HG02884 (cell line): ENCODE results near the gene TGFB2.

Source experiments
- ATAC-seq: cut with Tn5 transposase; IDR thresholded peaks from one replicate; pipeline ENCODE4 v1.9.1; 2021; ENCODE audit warnings: mild to moderate bottlenecking, moderate library complexity; ENCODE audit not compliant: unreplicated experiment

TGFB2 gene

GRCh38 chr1:218357893-218358232, 12.7 kb downstream of the TGFB2 start:
- no peak for ATAC-seq

GRCh38 chr1:218361298-218362065, 16.3 kb downstream of the TGFB2 start:
- no peak for ATAC-seq

GRCh38 chr1:218362418-218363076, 17.4 kb downstream of the TGFB2 start:
- no peak for ATAC-seq

DNA sequence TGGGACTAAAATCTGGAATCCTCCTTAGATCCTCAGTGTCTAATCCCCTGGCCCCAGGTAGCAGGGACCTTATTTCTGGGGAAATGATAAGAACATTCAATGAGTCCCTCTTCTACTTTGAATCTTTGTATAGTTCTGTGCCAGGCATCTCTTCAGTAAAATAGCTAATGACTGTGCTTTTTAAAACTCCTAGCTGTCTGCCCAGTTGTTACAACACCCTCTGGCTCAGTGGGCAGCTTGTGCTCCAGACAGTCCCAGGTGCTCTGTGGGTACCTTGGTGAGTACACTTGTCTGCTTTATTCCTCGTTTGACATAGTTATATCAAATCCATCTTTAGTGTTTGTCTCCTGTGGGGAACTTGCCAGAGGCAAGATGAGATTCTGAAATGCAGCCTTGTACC, 18.0 kb downstream of the TGFB2 start:
- ATAC-seq: no peak

DNA sequence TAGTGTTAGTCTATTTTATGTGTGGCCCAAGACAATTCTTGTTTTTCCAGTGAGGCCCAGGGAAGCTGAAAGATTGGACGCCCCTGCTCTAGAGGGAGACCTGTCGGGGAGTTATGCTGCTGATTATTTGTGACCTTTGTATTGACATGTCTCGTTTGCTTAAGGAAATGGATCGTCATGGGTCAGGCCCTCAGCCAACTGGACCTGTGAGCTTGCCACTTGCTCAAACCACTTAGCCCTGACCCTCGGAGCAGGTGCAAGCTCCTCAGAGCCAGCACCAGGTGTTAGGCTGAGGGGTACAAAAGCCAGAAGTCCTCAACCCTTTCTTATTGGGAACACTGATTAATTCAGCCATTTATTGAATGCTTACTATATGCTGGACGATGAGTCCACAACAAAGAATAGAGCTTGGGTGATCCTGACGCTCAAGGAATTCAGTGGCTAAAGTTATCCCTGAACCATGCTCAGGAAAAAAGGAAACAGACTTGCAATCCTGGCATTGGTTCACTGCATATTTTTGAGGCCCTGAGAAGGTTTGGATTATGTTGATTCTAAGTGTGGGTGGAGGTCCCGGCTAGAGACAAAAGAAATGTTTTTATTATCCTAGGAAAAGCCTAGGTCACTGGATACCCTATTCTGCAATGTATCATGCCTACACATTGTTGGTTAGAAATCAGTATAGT, 19.0 kb downstream of the TGFB2 start:
- ATAC-seq: no peak

DNA sequence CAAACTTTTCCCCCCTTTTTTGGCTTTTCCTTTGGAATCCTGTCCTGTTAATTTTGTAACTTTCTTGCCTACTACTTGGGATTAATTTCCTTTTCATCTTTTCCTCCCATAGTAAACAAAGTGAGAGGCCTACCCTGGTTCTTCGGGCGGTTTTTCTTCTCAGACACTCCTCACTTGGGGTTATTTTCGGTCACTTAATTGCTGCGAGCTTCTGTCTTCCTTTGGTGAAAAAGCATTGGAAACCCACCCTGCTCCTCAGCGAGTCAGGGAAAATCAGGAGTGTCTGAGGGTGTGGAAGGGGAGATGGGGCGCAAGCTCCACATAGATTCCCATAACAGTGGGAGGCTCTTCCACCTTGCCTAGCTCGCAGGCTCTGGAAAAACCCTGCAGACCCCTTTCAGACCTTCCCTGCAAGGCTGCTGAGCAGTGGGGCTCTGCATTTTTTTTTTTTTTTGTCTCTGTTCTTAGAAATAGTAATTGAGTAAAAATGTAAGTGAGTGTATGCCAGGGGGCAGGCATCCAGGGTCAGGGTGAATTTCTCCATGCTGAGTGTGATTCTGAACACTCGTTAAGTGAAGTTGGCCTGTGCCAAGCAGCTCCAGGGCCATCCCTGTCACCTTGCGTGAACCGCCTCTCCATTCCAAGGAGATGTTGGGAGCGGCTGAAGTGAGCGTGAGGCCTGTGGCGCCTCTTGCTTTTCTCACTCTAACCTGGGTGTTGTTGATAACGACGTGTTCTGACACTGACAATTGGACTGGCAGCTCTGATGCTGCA, 20.3 kb downstream of the TGFB2 start:
- no peak for ATAC-seq

DNA sequence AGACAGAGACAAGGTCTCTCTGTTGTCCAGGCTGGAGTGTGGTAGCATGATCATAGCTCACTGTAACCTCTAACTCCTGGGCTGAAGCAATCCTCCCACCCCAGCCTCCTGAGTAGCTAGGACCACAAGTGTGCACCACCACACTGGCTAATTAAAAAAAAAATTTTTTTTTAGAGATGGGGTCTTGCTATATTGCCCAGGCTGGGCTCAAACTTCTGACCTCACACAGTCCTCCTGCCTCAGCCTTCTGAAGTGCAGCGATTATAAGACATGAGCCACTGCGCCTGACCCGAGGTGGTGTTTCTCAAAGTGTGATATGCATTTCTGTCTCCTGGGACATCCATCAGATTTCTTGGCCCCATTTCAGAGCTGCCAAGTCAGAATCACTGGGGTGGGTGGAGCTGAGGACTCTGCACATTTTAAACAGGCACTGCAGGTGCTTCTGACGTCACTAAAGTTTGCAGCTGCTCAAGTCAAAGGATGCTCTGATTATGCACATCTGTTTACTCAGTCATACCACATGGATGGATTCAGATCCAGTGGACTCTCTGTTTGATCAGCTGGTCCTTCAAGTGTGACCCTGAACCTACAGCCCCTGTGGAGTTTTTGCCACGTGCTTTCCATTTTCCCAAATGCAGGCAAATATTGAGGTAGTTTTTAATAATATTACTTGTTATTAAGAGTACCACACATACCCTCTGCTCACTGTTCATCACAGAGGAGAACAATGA, 21.4 kb downstream of the TGFB2 start:
- ATAC-seq: no peak

GRCh38 chr1:218367118-218367517, 22.0 kb downstream of the TGFB2 start:
- ATAC-seq: no peak

- ATAC-seq: no peak
These were observed 23.6 kb downstream of the TGFB2 start for GRCh38 chr1:218368686-218369085.

GRCh38 chr1:218369688-218370511, 24.8 kb downstream of the TGFB2 start:
- ATAC-seq: no peak

DNA sequence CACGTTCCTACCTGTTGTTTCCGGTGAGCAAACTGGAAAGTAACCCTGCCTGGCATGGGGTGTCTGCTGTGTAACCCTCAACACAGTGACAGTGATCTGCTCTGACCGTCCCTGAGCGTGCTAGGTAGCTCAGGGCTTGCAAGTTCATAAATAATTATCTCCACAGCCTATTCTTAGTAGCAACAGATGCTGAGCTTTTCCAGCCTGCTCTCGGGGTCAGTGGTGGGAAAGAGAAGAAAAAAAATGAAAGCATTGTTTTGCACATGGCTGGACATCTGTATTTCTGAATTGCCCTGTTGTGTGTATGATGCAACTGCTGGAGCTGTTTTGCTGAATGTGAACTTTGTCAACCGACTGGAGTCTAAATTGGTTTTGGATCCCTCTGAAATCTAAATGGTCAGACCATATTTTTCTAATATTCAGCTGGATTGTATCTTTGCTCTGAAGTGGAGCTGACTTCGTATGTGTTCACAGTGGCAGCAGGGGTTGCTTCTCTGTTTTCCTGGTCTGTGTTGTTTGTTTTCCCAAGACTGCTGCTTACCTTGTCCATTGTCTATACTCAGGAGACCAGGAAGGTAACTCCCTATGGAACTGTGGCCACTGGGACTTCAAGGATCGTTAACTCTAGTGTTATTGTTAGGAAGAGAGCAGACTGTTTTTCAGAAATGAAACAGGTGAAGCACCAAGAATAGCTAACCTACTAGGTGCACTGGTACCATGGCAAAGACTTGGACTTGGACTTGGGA, 27.0 kb downstream of the TGFB2 start:
- no peak for ATAC-seq

GRCh38 chr1:218374401-218375353, 29.5 kb downstream of the TGFB2 start:
- ATAC-seq: no peak

- ATAC-seq: no peak
These were observed 31.6 kb downstream of the TGFB2 start for GRCh38 chr1:218376722-218377121.

DNA sequence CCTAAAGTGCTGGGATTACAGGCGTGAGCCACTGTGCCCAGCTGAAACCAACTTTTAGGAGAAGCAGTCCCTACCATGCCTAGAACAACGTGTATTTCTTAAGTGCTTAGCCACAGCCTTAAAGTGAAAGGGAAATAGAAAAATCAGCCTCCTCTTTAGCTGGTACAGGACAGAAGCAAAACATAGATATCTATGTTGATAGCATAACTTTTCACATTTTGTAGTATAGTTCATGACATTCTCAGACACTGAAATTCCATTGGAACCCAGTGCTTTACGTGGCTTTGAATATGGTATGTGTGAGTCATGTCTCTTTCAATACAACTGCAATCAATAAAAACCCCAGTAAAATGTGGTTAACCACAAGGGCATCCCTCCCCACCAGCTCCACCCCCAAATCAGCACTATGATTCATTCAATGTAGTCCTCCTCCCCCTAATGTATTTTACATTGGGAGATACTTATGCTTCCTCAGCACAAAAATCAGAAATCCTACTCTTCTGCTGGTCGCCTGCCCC, 32.1 kb downstream of the TGFB2 start:
- ATAC-seq: peak; percentile 88

GRCh38 chr1:218380125-218380977, 35.2 kb downstream of the TGFB2 start:
- no peak for ATAC-seq

GRCh38 chr1:218382261-218382660, 37.1 kb downstream of the TGFB2 start:
- ATAC-seq: no peak

GRCh38 chr1:218383051-218383450, 37.9 kb downstream of the TGFB2 start:
- ATAC-seq: no peak
